Skeletal muscle satellite cell (primary cell): ENCODE data around the gene SCYL1. TPM values are rescaled to one million over a fixed set of nuclear protein-coding genes. Genes with fewer than 3 reads are reported as not detected.

ENCODE experiments used
- small RNA-seq: library from RNA; depleted of rRNA; stranded (forward); fragments of <200 nt; gene quantifications from one replicate; pipeline ENCODE3, GENCODE V24; 2012

Gene SCYL1

Small RNA genes lying within 50 kb of the gene (small RNA-seq; reads per million reads assigned to genes)
- not detected for gene AP001362.1
- gene RF01684 = not detected
